GM12878 (cell line): ENCODE results near the gene SPATA31D1.

Source experiments
- BHLHE40 ChIP-seq, 2 experiments: fragments of 450-650 bp in 1 of 2; IDR thresholded peaks; 2 replicates each; pipeline ENCODE4 v1.6.1; 2011 to 2017; ENCODE audit warnings: low read depth in 2 of 2, borderline replicate concordance in 1 of 2, improper control_type of control experiment in 1 of 2, low read length in 1 of 2, mild to moderate bottlenecking in 1 of 2
- CBFB ChIP-seq: IDR thresholded peaks from 2 replicates; pipeline ENCODE4 v1.6.1; 2016; ENCODE audit warnings: antibody characterized with exemption, low read depth
- CREM ChIP-seq: IDR thresholded peaks from 2 replicates; pipeline ENCODE4 v1.6.1; 2014; ENCODE audit warnings: antibody characterized with exemption, low read depth
- EGR1 ChIP-seq, 2 experiments: IDR thresholded peaks; 1 replicate in 1 of 2; 2 replicates in 1 of 2; pipeline ENCODE4 v1.6.1; 2011 to 2012; ENCODE audit warnings: low read depth in 2 of 2, low read length in 2 of 2, borderline replicate concordance in 1 of 2, mild to moderate bottlenecking in 1 of 2, moderate library complexity in 1 of 2
- EZH2 ChIP-seq: IDR thresholded peaks from 2 replicates; pipeline ENCODE4 v1.6.1; 2012; ENCODE audit warnings: low read depth, mild to moderate bottlenecking, control low read depth, inconsistent platforms, low read length, borderline replicate concordance; ENCODE audit not compliant: control insufficient read depth
- HDGF ChIP-seq: fragments of 450-650 bp; IDR thresholded peaks from 2 replicates; pipeline ENCODE4 v1.6.1; 2016; ENCODE audit warnings: antibody characterized with exemption
- POLR2AphosphoS5 ChIP-seq: IDR thresholded peaks from 2 replicates; pipeline ENCODE4 v1.6.1; 2011; ENCODE audit warnings: mild to moderate bottlenecking, low read length, inconsistent platforms
- RFX5 ChIP-seq: IDR thresholded peaks from 2 replicates; pipeline ENCODE4 v1.6.1; 2011; ENCODE audit warnings: low read depth, low read length, improper control_type of control experiment
- TAF1 ChIP-seq: IDR thresholded peaks from 2 replicates; pipeline ENCODE4 v1.6.1; 2011; ENCODE audit warnings: mild to moderate bottlenecking, low read depth, low read length, borderline replicate concordance
- ZBTB11 ChIP-seq: fragments of 450-650 bp; formaldehyde crosslinking; IDR thresholded peaks from 2 replicates; pipeline ENCODE4 v1.5.0; 2022; ENCODE audit warnings: mild to moderate bottlenecking, missing genetic modification characterization
- ZNF24 ChIP-seq: fragments of 450-650 bp; IDR thresholded peaks from 2 replicates; pipeline ENCODE4 v1.6.1; 2017; ENCODE audit warnings: antibody characterized with exemption, mild to moderate bottlenecking
- TF ChIP-seq, protein P1 (sequence below), 3 experiments: IDR thresholded peaks in 2 of 3; conservative IDR thresholded peaks in 1 of 3; 2 replicates each; pipeline ENCODE4 v1.5.1; 2011; ENCODE audit warnings: low read depth in 3 of 3, low read length in 3 of 3, mild to moderate bottlenecking in 3 of 3, control low read depth in 2 of 3, moderate library complexity in 2 of 3, inconsistent platforms in 1 of 3, mixed read lengths in 1 of 3; ENCODE audit not compliant: control insufficient read depth in 2 of 3, insufficient read depth in 1 of 3; ENCODE audit errors: extremely low read depth in 1 of 3

DNA sequence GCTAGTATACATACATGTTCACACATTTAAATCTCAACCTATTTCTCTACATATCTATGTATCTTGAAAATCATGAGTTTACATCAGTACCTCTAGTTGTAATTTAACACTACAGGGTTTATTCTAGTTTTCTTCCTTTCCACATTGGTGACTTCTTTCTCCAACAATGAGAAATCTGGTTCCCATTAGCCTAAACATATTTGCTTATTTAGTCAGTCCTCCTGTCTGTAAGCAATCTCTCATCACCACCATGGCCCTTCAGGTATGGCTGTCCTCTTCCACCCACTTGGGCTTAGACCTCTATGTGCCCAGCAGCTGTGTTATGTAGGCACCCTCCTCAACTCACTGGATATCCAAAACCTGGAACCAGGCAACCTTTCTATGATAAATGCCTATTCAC, 8.0 kb upstream of the SPATA31D1 start:
- TF ChIP-seq, protein P1, sequence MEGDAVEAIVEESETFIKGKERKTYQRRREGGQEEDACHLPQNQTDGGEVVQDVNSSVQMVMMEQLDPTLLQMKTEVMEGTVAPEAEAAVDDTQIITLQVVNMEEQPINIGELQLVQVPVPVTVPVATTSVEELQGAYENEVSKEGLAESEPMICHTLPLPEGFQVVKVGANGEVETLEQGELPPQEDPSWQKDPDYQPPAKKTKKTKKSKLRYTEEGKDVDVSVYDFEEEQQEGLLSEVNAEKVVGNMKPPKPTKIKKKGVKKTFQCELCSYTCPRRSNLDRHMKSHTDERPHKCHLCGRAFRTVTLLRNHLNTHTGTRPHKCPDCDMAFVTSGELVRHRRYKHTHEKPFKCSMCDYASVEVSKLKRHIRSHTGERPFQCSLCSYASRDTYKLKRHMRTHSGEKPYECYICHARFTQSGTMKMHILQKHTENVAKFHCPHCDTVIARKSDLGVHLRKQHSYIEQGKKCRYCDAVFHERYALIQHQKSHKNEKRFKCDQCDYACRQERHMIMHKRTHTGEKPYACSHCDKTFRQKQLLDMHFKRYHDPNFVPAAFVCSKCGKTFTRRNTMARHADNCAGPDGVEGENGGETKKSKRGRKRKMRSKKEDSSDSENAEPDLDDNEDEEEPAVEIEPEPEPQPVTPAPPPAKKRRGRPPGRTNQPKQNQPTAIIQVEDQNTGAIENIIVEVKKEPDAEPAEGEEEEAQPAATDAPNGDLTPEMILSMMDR (IDR thresholded peaks at IDR 0.05 in 2 of 3, conservative IDR thresholded peaks at IDR 0.05 in 1 of 3; ENCODE audit: control insufficient read depth in 2 of 3, extremely low read depth in 1 of 3, insufficient read depth in 1 of 3, low read depth in 3 of 3, low read length in 3 of 3), result no peak
- TF ChIP-seq RFX5, result no peak
- TF ChIP-seq ZBTB11, result no peak
- no peak for TF ChIP-seq EGR1 (IDR thresholded peaks at IDR 0.05; ENCODE audit: borderline replicate concordance in 1 of 2, low read depth in 2 of 2, low read length in 2 of 2)
- no peak for TF ChIP-seq POLR2AphosphoS5
- TF ChIP-seq BHLHE40 (IDR thresholded peaks at IDR 0.05; ENCODE audit: borderline replicate concordance in 1 of 2, low read depth in 2 of 2, low read length in 1 of 2), result no peak
- no peak for TF ChIP-seq TAF1
- TF ChIP-seq EZH2, result no peak
- TF ChIP-seq CREM, result no peak
- TF ChIP-seq HDGF, result no peak
- no peak for TF ChIP-seq CBFB
- TF ChIP-seq ZNF24, result no peak
